Measurements from ENCODE around the gene SPTBN2. TPM values are rescaled to one million over a fixed set of nuclear protein-coding genes. Genes with fewer than 3 reads are reported as not detected.

The SPTBN2 gene
- total and polyA plus RNA-seq, 2 of the 8 experiments (the other 6 are each of a cell fraction or from before 2014, with no cell fraction given): 19.1 to 69.0 TPM

- POLR2A ChIA-PET (ENCODE audit: partially characterized antibody): interaction anchor here (0.6 kb wide), 1 partner anchor 9 kb away, joined by 4 read pairs; no protein-coding TSS in a partner anchor
These were observed 39.1 kb upstream of the SPTBN2 start for GRCh38 chr11:66768088-66768521.

More at GRCh38 chr11:66768088-66768521, 39.1 kb upstream of the SPTBN2 start:
- 95% methylated on average over 3 of the region's 3 CpGs; no CpG with 5 or more reads in 1 of the 2 experiments for WGBS, 2 experiments (ENCODE audit: extremely low coverage in 1 of 2, insufficient coverage in 1 of 2, insufficient read length in 1 of 2, insufficient replicate concordance in 2 of 2, low coverage in 1 of 2, low lambda C conversion rate in 2 of 2, missing lambda C conversion rate in 1 of 2)
- H3K4me3 ChIP-seq (ENCODE audit: extremely low read depth in 1 of 4, insufficient read depth in 2 of 4, low read depth in 3 of 4, low read length in 4 of 4): no peak overlapping the region
- peaks cover 0 to 2% of the 10 kb centered on the region in 2 experiments for H4K20me1 ChIP-seq (replicated peaks in 1 of 2; ENCODE audit: control insufficient read depth in 1 of 2, insufficient read depth in 2 of 2, low read length in 2 of 2)
- H3K4ac ChIP-seq (replicated peaks; ENCODE audit: insufficient read length, low read depth, low read length): no peak overlapping the region
- no peaks in the 10 kb centered on the region; a peak in 2 of 8 replicates for H3K36me3 ChIP-seq (ENCODE audit: control insufficient read depth in 2 of 4, insufficient read depth in 4 of 4, low read length in 3 of 4)
- no peak overlapping the region for H3K27ac ChIP-seq (ENCODE audit: low read depth, low read length)
- DNase-seq (ENCODE audit: low read depth in 1 of 2, low spot score in 2 of 2): no peak
- H3K56ac ChIP-seq (replicated peaks; ENCODE audit: insufficient read length, low read depth, low read length): no peak overlapping the region
- no peaks in the 10 kb centered on the region for H3K27me3 ChIP-seq (replicated peaks in 1 of 4; ENCODE audit: control insufficient read depth in 3 of 4, extremely low read depth in 1 of 4, insufficient read depth in 3 of 4, low read length in 3 of 4)
- no peak overlapping the region for H4K5ac ChIP-seq (ENCODE audit: insufficient read length, low read depth, low read length)
- no peak overlapping the region for H3K4me2 ChIP-seq (ENCODE audit: insufficient read depth in 1 of 2, low read depth in 2 of 2, low read length in 2 of 2)
- no peak overlapping the region for H2AFZ ChIP-seq (ENCODE audit: low read length)
- no peak overlapping the region for H4K91ac ChIP-seq (replicated peaks; ENCODE audit: insufficient read length, low read length)
- H2BK12ac ChIP-seq (ENCODE audit: low read depth, low read length): no peak overlapping the region
- no peak overlapping the region for H2BK20ac ChIP-seq (ENCODE audit: low read length)
- H2BK120ac ChIP-seq (replicated peaks; ENCODE audit: low read depth, low read length): no peak overlapping the region
- no peak overlapping the region for H4K8ac ChIP-seq (ENCODE audit: extremely low read depth, insufficient read depth, low read length)
- CTCF ChIA-PET (ENCODE audit: partially characterized antibody): interaction anchor here (0.5 to 1.2 kb wide), 5 partner anchors 12 to 372 kb away, joined by 3 to 4 read pairs (median 3); no protein-coding TSS in a partner anchor
- no peak overlapping the region for H3K14ac ChIP-seq (ENCODE audit: insufficient read length)
- no peaks in the 10 kb centered on the region for H3K79me2 ChIP-seq (ENCODE audit: control insufficient read depth in 1 of 2, insufficient read depth in 2 of 2, low read length in 2 of 2)
- no peak overlapping the region for H3K9ac ChIP-seq (replicated peaks in 1 of 4; ENCODE audit: extremely low read depth in 1 of 4, low read depth in 3 of 4, low read length in 3 of 4)
- TF ChIP-seq SP4 (IDR thresholded peaks at IDR 0.05; ENCODE audit: low read length) (no peak), POLR2AphosphoS5 (IDR thresholded peaks at IDR 0.05; ENCODE audit: low read depth, low read length) (no peak), SP2 (IDR thresholded peaks at IDR 0.05; ENCODE audit: low read length) (no peak), SIX5 (IDR thresholded peaks at IDR 0.05; ENCODE audit: low read depth, low read length) (no peak), HDAC2 (IDR thresholded peaks at IDR 0.05; ENCODE audit: borderline replicate concordance in 1 of 2, low read depth in 2 of 2, low read length in 2 of 2) (no peak), TAF7 (optimal IDR thresholded peaks at IDR 0.05; ENCODE audit: borderline replicate concordance, low read depth, low read length) (no peak), SRF (IDR thresholded peaks at IDR 0.05; ENCODE audit: low read depth, low read length) (no peak)
- no peaks in the 10 kb centered on the region for H3K4me1 ChIP-seq (replicated peaks in 1 of 4; ENCODE audit: control insufficient read depth in 3 of 4, insufficient read depth in 4 of 4, low read length in 3 of 4)
- no peak overlapping the region for H3K18ac ChIP-seq (ENCODE audit: extremely low read depth, low read length)
- no peak overlapping the region for H2AK5ac ChIP-seq (ENCODE audit: low read depth, low read length)
- H3K9me3 ChIP-seq (ENCODE audit: insufficient read depth in 2 of 2, low read depth in 1 of 2, low read length in 1 of 2): no peaks in the 10 kb centered on the region
- H3K23ac ChIP-seq (ENCODE audit: insufficient read length): no peak overlapping the region
- no peak overlapping the region for H2BK5ac ChIP-seq (ENCODE audit: low read depth, low read length)
- FAIRE-seq: no peak
- H3K79me1 ChIP-seq (ENCODE audit: low read depth, low read length): no peaks in the 10 kb centered on the region
- no peaks in the 10 kb centered on the region for H3K23me2 ChIP-seq (ENCODE audit: low read depth, low read length)
- H2BK15ac ChIP-seq (ENCODE audit: low read length): no peak overlapping the region

All from H1 (cell line).